ENCODE measurements around the gene GGTA1.

DNA sequence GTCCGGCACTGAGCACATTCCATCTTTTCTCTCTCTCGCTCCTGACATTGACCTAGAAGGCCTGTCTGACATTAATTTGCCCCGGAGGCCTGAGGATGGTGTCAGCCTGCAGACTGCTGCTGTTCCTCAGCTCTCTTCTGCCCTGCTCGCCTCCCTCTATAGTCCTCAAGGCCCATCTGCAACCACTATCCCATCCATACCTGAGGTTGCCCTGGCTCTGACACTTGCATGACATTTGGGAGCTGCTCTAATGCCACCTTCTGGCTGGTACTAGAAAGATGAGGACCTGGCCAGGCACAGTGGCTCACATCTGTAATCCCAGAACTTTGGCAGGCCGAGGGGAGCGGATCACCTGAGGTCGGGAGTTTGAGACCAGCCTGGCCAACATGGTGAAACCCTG, 38.6 kb upstream of the GGTA1 start:
- no peak for TF ChIP-seq CEBPB (IDR thresholded peaks at IDR 0.05)
- TF ChIP-seq, protein P1, sequence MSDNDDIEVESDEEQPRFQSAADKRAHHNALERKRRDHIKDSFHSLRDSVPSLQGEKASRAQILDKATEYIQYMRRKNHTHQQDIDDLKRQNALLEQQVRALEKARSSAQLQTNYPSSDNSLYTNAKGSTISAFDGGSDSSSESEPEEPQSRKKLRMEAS (IDR thresholded peaks at IDR 0.05), result no peak
- no peak for TF ChIP-seq EGR1 (IDR thresholded peaks at IDR 0.05)
- TF ChIP-seq EP300 (IDR thresholded peaks at IDR 0.05; ENCODE audit: borderline replicate concordance), result no peak
- TF ChIP-seq, protein P2, sequence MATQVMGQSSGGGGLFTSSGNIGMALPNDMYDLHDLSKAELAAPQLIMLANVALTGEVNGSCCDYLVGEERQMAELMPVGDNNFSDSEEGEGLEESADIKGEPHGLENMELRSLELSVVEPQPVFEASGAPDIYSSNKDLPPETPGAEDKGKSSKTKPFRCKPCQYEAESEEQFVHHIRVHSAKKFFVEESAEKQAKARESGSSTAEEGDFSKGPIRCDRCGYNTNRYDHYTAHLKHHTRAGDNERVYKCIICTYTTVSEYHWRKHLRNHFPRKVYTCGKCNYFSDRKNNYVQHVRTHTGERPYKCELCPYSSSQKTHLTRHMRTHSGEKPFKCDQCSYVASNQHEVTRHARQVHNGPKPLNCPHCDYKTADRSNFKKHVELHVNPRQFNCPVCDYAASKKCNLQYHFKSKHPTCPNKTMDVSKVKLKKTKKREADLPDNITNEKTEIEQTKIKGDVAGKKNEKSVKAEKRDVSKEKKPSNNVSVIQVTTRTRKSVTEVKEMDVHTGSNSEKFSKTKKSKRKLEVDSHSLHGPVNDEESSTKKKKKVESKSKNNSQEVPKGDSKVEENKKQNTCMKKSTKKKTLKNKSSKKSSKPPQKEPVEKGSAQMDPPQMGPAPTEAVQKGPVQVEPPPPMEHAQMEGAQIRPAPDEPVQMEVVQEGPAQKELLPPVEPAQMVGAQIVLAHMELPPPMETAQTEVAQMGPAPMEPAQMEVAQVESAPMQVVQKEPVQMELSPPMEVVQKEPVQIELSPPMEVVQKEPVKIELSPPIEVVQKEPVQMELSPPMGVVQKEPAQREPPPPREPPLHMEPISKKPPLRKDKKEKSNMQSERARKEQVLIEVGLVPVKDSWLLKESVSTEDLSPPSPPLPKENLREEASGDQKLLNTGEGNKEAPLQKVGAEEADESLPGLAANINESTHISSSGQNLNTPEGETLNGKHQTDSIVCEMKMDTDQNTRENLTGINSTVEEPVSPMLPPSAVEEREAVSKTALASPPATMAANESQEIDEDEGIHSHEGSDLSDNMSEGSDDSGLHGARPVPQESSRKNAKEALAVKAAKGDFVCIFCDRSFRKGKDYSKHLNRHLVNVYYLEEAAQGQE (IDR thresholded peaks at IDR 0.05; ENCODE audit: low read depth), result no peak
- TF ChIP-seq TEAD4 (IDR thresholded peaks at IDR 0.05), result no peak
- no peak for TF ChIP-seq CREB1 (IDR thresholded peaks at IDR 0.05; ENCODE audit: low read depth)
- TF ChIP-seq NFIC (IDR thresholded peaks at IDR 0.05), result no peak
- TF ChIP-seq RAD21 (IDR thresholded peaks at IDR 0.05; ENCODE audit: low read depth), result peak; percentile 72
- no peak for TF ChIP-seq TCF12 (IDR thresholded peaks at IDR 0.05; ENCODE audit: low read depth)
- no peak for TF ChIP-seq YY1 (IDR thresholded peaks at IDR 0.05; ENCODE audit: low read depth)
- no peak for TF ChIP-seq TAF1 (IDR thresholded peaks at IDR 0.05; ENCODE audit: low read depth)

Measured in Ishikawa (cell line).